OCI-LY7 (cell line): ENCODE data around the gene SLC9A9. TPM values are rescaled to one million over a fixed set of nuclear protein-coding genes. Genes with fewer than 3 reads are reported as not detected.

Source experiments
- BruUV-seq: library from RNA; stranded (reverse); fragments of 400-500 nt; replicated peaks from 2 replicates; lab custom pipeline; 2021; lab: Mats Ljungman, UMichigan
- CTCF ChIA-PET: fragments of 300-600 bp; sonication (Branson Sonifier 250); formaldehyde crosslinking; loops from one replicate; lab custom pipeline; 2022; ENCODE audit warnings: antibody characterized with exemption; ENCODE audit not compliant: unreplicated experiment; lab: Charles Lee
- POLR2A ChIA-PET: fragments of 300-600 bp; sonication (Branson Sonifier 250); formaldehyde crosslinking; loops from one replicate; lab custom pipeline; 2022; ENCODE audit warnings: antibody characterized with exemption; lab: Charles Lee
- DNase-seq: peaks from one replicate; pipeline ENCODE4 v3.0.0-alpha.2; 2015; ENCODE audit warnings: low spot score
- H2AFZ ChIP-seq: fragments of 200-600 bp; sonication (generic), shearing (Covaris generic); 2 replicates; pipeline ENCODE4 v1.6.1; 2014; ENCODE audit warnings: mild to moderate bottlenecking, antibody characterized with exemption, low read length, moderate library complexity
- H3K27ac ChIP-seq: fragments of 200-600 bp; sonication (generic); 2 replicates; pipeline ENCODE4 v1.5.1; 2014; ENCODE audit warnings: mixed run types, low read depth, mild to moderate bottlenecking, moderate library complexity, low read length, inconsistent platforms; ENCODE audit not compliant: poor library complexity, severe bottlenecking
- H3K36me3 ChIP-seq: fragments of 200-600 bp; sonication (generic); 2 replicates; pipeline ENCODE4 v1.6.1; 2014; ENCODE audit warnings: mild to moderate bottlenecking, antibody characterized with exemption, low read length, moderate library complexity, mixed read lengths; ENCODE audit not compliant: insufficient read depth
- H3K4me1 ChIP-seq: fragments of 200-600 bp; sonication (generic); 2 replicates; pipeline ENCODE4 v1.5.1; 2014; ENCODE audit warnings: mild to moderate bottlenecking, low read length; ENCODE audit not compliant: insufficient read depth, poor library complexity, severe bottlenecking
- H3K4me2 ChIP-seq: fragments of 200-600 bp; sonication (generic); 2 replicates; pipeline ENCODE4 v1.6.1; 2014; ENCODE audit warnings: mild to moderate bottlenecking, low read length
- H3K4me3 ChIP-seq: fragments of 200-600 bp; sonication (generic); 2 replicates; pipeline ENCODE4 v1.5.1; 2014; ENCODE audit warnings: mild to moderate bottlenecking, low read depth, low read length; ENCODE audit not compliant: poor library complexity, severe bottlenecking
- H3K79me2 ChIP-seq: fragments of 200-600 bp; sonication (generic); 2 replicates; pipeline ENCODE4 v1.6.1; 2016; ENCODE audit warnings: low read depth, mild to moderate bottlenecking, low read length, moderate library complexity, mixed read lengths; ENCODE audit not compliant: insufficient read depth
- H3K9me2 ChIP-seq: fragments of 200-600 bp; sonication (generic); 2 replicates; pipeline ENCODE4 v1.6.1; 2016; ENCODE audit warnings: mild to moderate bottlenecking, low read length, mixed read lengths; ENCODE audit not compliant: insufficient read depth
- H3K9me3 ChIP-seq: fragments of 200-600 bp; sonication (generic); 2 replicates; pipeline ENCODE4 v1.6.1; 2014; ENCODE audit warnings: mild to moderate bottlenecking, mixed run types, low read length, mixed read lengths
- H4K20me1 ChIP-seq: fragments of 200-600 bp; sonication (generic); 2 replicates; pipeline ENCODE4 v1.6.1; 2014; ENCODE audit warnings: mild to moderate bottlenecking, antibody characterized with exemption, low read length, moderate library complexity, mixed read lengths; ENCODE audit not compliant: insufficient read depth
- EZH2phosphoT487 ChIP-seq: fragments of 200-600 bp; sonication (generic); IDR thresholded peaks from 2 replicates; pipeline ENCODE4 v1.6.1; 2018; ENCODE audit warnings: low read depth, borderline replicate concordance, mild to moderate bottlenecking, mixed run types, antibody characterized with exemption, low read length, moderate library complexity, mixed read lengths
- intact Hi-C: fragments of 100-400 bp; cut with micrococcal nuclease; formaldehyde crosslinking; loops from one replicate; pipeline ENCODE4 v1.10.0; 2022; ENCODE audit not compliant: unreplicated experiment
- total RNA-seq, 2 experiments: library from RNA; depleted of rRNA in 1 of 2; stranded (reverse); fragments of >200 nt in 1 of 2; shearing (Covaris generic) in 1 of 2; gene quantifications; 2 replicates each; pipeline ENCODE4 v1.2.3, GENCODE V29; 2014 to 2022
- TF ChIP-seq, protein P1 (sequence below): fragments of 200-600 bp; sonication (generic); conservative IDR thresholded peaks from 2 replicates; pipeline ENCODE4 v1.5.1; 2014; ENCODE audit warnings: mild to moderate bottlenecking, antibody characterized with exemption, low read length, moderate library complexity, mixed read lengths

The SLC9A9 gene
- total RNA-seq, 2 experiments from 2014 or later: 9.3 to 14.8 TPM

DNA sequence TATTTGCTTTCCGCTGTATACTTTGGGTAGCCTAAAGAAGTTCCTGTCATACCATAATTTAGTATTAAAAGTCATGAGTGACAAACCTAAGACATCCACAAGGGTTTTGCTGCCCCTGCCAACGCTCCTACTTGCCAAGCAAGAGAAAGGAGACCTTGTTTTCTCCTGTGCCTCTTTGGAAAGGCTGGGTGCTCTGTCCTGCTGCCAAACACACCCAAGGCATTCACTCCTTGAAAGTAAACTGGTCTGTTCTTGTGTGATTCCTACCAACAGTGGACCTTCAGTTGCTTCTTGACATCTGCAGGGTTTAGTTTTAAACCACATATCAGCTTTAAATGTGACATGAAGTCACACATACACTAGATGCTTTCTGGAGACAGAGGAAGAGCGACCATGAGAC lies 295.4 kb downstream of the SLC9A9 start:
- Histone ChIP-seq H3K27ac (no peak overlapping the region), H3K4me3 (no peak overlapping the region), H3K79me2 (no peaks in the 10 kb centered on the region), H3K36me3 (no peaks in the 10 kb centered on the region), H3K9me2 (no peaks in the 10 kb centered on the region), H3K4me1 (no peaks in the 10 kb centered on the region), H3K9me3 (0 out of 2 replicates have a peak, but pooled peaks cover 2% of the 10 kb centered on the region), H2AFZ (no peak overlapping the region), H4K20me1 (no peaks in the 10 kb centered on the region), H3K4me2 (no peak overlapping the region)
- BruUV-seq: no TSS peak
- intact Hi-C loops: no loop called here
- POLR2A ChIA-PET: no interaction called here
- CTCF ChIA-PET: no interaction called here
- DNase-seq: no peak
- TF ChIP-seq, protein P1, sequence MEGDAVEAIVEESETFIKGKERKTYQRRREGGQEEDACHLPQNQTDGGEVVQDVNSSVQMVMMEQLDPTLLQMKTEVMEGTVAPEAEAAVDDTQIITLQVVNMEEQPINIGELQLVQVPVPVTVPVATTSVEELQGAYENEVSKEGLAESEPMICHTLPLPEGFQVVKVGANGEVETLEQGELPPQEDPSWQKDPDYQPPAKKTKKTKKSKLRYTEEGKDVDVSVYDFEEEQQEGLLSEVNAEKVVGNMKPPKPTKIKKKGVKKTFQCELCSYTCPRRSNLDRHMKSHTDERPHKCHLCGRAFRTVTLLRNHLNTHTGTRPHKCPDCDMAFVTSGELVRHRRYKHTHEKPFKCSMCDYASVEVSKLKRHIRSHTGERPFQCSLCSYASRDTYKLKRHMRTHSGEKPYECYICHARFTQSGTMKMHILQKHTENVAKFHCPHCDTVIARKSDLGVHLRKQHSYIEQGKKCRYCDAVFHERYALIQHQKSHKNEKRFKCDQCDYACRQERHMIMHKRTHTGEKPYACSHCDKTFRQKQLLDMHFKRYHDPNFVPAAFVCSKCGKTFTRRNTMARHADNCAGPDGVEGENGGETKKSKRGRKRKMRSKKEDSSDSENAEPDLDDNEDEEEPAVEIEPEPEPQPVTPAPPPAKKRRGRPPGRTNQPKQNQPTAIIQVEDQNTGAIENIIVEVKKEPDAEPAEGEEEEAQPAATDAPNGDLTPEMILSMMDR: no peak
- TF ChIP-seq EZH2phosphoT487: no peak

DNA sequence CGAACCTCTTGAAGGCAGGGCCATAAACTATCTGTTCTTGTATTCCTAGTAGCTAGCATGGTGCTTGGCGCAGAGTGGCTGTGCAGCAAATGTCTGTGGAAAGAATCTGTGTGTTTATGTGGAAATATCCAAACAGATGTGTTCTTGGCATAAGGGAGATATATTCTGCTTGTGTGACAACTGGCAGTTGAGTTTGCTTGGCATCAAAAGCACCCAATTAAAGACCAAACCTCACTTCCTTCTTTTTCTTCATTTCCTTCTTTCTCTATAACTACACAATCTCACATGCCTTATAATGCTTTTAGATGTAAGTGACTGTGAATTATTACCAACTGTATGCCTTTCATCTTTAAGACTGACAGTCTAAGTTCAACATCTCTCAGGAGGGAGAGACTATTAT lies 296.5 kb downstream of the SLC9A9 start:
- POLR2A ChIA-PET: interaction anchor here (2.4 kb wide), 1 partner anchor 14 kb away, joined by 7 read pairs; no protein-coding TSS in a partner anchor
- TF ChIP-seq EZH2phosphoT487: no peak
- TF ChIP-seq, protein P1: no peak
- no TSS peak for BruUV-seq
- CTCF ChIA-PET: no interaction called here
- Histone ChIP-seq H3K4me3 (no peak overlapping the region), H3K4me1 (no peaks in the 10 kb centered on the region), H3K27ac (no peak overlapping the region), H3K4me2 (no peak overlapping the region), H2AFZ (no peak overlapping the region), H4K20me1 (no peaks in the 10 kb centered on the region), H3K9me3 (no peaks in the 10 kb centered on the region), H3K9me2 (no peaks in the 10 kb centered on the region), H3K79me2 (no peaks in the 10 kb centered on the region), H3K36me3 (no peaks in the 10 kb centered on the region)
- no peak for DNase-seq
- intact Hi-C loops: no loop called here

DNA sequence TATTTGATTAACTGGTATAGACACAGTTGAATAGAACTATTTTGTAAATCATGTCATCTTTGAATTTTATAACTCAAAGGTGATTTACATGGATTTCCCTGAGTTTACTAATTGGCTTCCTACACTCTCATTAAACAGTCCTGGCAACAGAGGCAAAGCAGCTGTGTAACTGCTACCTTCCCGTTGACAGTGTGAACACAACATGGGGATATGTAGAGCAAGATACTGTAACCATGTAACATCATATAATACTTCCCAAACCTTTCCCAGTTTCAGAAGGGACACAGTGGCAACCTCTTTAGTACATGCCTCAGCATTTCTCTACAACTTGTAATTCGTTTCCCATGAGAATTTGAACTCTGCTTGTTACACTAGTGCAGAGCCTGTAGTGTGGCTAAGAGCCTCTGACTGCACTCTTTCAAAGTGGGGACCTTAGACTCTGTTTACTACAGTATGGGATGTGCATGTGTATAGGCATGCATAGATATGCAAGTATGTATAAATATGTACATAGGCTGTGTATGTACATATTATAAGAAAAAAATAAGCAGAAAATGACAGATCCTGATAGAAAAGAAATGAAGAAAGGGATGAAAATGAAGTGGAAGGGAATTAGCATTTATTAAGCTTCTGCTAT lies 299.3 kb downstream of the SLC9A9 start:
- Histone ChIP-seq H3K9me3 (no peaks in the 10 kb centered on the region), H3K9me2 (no peaks in the 10 kb centered on the region), H4K20me1 (no peaks in the 10 kb centered on the region), H3K4me2 (no peak overlapping the region), H3K79me2 (no peaks in the 10 kb centered on the region), H3K27ac (no peak overlapping the region), H3K4me3 (no peak overlapping the region), H3K36me3 (no peaks in the 10 kb centered on the region), H3K4me1 (no peaks in the 10 kb centered on the region), H2AFZ (no peak overlapping the region)
- ChIA-PET POLR2A (interaction anchor here (0.9 kb wide), 1 partner anchor 10 kb away, joined by 3 read pairs; no protein-coding TSS in a partner anchor), CTCF (no interaction called here)
- TF ChIP-seq EZH2phosphoT487: no peak
- TF ChIP-seq, protein P1: no peak
- no TSS peak for BruUV-seq
- DNase-seq: no peak
- intact Hi-C loops: no loop called here
